AG09319 (cell line): ENCODE data around the gene ZMYM2.

Experiments used
- DNase-seq: peaks from one replicate; pipeline ENCODE4 v3.0.0-alpha.2; 2010; ENCODE audit warnings: low read depth; ENCODE audit errors: extremely low read depth
- TF ChIP-seq, protein P1 (sequence below): IDR thresholded peaks from 2 replicates; pipeline ENCODE4 v1.5.1; 2011; ENCODE audit warnings: low read depth, mild to moderate bottlenecking, inconsistent platforms, low read length, moderate library complexity

Gene ZMYM2

GRCh38 chr13:19955873-19956559, 2.5 kb upstream of the ZMYM2 start:
- TF ChIP-seq, protein P1, sequence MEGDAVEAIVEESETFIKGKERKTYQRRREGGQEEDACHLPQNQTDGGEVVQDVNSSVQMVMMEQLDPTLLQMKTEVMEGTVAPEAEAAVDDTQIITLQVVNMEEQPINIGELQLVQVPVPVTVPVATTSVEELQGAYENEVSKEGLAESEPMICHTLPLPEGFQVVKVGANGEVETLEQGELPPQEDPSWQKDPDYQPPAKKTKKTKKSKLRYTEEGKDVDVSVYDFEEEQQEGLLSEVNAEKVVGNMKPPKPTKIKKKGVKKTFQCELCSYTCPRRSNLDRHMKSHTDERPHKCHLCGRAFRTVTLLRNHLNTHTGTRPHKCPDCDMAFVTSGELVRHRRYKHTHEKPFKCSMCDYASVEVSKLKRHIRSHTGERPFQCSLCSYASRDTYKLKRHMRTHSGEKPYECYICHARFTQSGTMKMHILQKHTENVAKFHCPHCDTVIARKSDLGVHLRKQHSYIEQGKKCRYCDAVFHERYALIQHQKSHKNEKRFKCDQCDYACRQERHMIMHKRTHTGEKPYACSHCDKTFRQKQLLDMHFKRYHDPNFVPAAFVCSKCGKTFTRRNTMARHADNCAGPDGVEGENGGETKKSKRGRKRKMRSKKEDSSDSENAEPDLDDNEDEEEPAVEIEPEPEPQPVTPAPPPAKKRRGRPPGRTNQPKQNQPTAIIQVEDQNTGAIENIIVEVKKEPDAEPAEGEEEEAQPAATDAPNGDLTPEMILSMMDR, result no peak
- DNase-seq, result no peak

DNA sequence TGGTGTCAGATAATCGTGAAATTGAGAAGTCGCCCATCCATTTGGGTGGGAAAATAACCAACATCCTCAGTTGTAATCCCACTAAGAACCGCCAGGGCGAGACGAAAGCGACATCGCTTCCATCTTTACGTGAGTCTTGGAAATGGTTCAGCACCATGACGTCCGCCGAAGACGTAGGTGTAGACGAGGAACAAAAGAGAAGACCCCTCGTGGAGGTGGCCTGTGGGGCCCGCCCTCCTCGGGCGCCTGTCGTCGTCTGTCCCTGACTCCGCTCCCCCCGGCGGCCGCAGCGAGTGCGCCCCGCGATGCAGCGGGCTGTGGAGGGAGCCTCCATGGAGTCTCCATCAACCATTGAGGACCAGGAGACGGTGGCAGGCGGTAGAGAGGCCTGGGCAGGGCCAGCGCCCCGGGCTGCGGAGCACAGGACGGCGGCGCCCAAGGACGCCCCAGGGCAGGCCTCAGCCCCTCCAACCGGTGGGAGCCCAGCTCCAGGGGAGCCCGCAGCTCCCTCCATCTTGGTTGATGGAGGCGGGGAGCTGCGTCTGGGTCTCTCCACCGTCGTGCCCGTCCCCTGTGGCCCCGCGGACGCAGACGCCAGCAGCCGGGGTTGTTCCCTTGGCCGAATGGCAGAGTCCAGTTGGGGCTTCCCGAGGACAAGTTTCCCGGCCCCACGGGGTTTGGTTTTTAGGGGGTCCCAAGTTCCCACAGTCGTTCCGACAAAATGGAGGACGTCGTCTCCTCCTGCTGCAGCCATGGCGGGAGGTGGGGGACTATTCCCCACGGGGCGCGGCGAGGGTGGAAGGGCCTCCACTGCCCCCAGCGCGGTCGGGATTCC, 990 bp upstream of the ZMYM2 start:
- no peak for DNase-seq
- TF ChIP-seq, protein P1, result peak; percentile 51

- DNase-seq, result no peak
These were observed 759 bp downstream of the ZMYM2 start for GRCh38 chr13:19959141-19959830.

DNA sequence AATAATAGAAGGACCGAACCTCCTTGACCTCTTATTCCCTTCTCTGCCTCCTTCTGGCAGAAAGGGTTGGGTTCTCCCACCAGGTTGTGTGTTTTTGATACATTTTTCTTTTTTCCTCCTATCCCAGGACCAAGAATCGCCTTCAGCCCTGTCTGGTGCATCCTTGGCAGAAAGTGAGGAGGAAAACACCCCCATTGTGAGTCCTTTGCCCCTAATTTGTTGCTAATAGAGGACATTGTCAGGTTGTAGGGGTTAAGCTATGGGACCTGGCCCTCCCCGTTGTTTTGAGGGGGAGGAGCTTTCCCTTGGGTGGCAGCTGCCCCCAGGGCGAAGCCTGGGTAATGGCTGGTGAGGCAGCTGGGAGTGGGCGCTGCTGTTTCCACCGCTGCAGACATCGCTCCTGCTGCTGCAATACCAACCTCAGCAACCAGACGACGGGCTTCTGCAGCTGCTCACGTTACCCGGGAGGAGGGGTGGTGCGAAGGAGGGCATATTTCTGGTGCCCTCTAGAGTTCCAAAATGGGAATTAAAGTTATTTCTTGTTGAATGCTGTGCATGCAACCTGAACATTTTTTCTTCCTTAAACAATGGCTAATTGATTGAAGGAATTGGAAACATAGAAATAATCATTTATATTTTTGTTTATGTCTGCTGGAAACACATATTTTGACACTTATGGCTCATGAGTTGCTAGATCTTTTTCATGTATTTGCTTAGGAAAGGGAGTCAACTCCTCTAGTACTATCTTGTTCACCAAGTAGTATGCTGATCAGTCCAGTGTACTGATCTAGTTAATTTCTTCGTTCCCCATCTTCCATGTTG, 1.5 kb downstream of the ZMYM2 start:
- peak; percentile 74 for DNase-seq
- TF ChIP-seq, protein P1, result peak; percentile 84

More at GRCh38 chr13:19959141-19959830, 759 bp downstream of the ZMYM2 start:
- TF ChIP-seq, protein P1, result peak; percentile 6; the same call in 1 of the 2 replicates

DNA sequence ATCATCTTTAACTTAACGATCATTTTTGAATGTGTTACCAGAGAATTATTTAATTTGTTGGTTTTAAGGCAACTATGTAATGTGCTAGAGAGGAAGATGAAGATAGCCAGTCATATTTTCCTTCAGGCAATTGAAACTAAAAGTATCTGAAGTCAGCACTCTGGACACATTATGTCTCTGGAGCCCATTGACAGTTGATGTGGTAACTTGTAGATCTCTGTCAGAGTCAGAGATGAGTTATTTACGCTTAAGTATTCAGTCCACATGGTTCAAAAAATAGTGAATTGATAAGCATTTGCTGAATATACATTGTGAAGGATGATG, 2.1 kb downstream of the ZMYM2 start:
- DNase-seq, result no peak
- TF ChIP-seq, protein P1, result no peak

GRCh38 chr13:19961489-19961888, 3.0 kb downstream of the ZMYM2 start:
- TF ChIP-seq, protein P1, result no peak
- no peak for DNase-seq
